GM12878 (cell line): ENCODE measurements around the gene LDLRAP1. TPM values are rescaled to one million over a fixed set of nuclear protein-coding genes. Genes with fewer than 3 reads are reported as not detected.

Experiments
- ASH2L ChIP-seq: fragments of 300-600, 200-600 bp; sonication (generic); IDR thresholded peaks from 2 replicates; pipeline ENCODE4 v1.6.1; 2017; ENCODE audit warnings: low read depth, mild to moderate bottlenecking, borderline replicate concordance
- CEBPZ ChIP-seq: fragments of 150-350 bp; IDR thresholded peaks from 2 replicates; pipeline ENCODE4 v1.6.1; 2016; ENCODE audit warnings: low read depth, low read length
- HDAC6 ChIP-seq: fragments of 200-600 bp; sonication (generic); IDR thresholded peaks from one replicate; pipeline ENCODE4 v1.8.0; 2017; ENCODE audit warnings: antibody characterized with exemption; ENCODE audit not compliant: unreplicated experiment
- IRF3 ChIP-seq: fragments of 450-650 bp; IDR thresholded peaks from 2 replicates; pipeline ENCODE4 v1.6.1; 2014; ENCODE audit warnings: mild to moderate bottlenecking
- IRF4 ChIP-seq: IDR thresholded peaks from 2 replicates; pipeline ENCODE4 v1.6.1; 2011; ENCODE audit warnings: low read depth, low read length
- MXI1 ChIP-seq: fragments of 150-350 bp; IDR thresholded peaks from 2 replicates; pipeline ENCODE4 v1.6.1; 2011; ENCODE audit warnings: low read depth, mild to moderate bottlenecking, inconsistent platforms, low read length, improper control_type of control experiment
- PBX3 ChIP-seq: IDR thresholded peaks from 2 replicates; pipeline ENCODE4 v1.6.1; 2011; ENCODE audit warnings: mild to moderate bottlenecking, low read depth, low read length, moderate library complexity; ENCODE audit not compliant: insufficient replicate concordance
- STAT1 ChIP-seq: fragments of 450-650 bp; conservative IDR thresholded peaks from 2 replicates; pipeline ENCODE4 v1.6.1; 2014; ENCODE audit warnings: antibody characterized with exemption, mild to moderate bottlenecking
- SUZ12 ChIP-seq: fragments of 200-600 bp; sonication (generic); IDR thresholded peaks from one replicate; pipeline ENCODE4 v1.6.1; 2018; ENCODE audit warnings: antibody characterized with exemption, mild to moderate bottlenecking; ENCODE audit not compliant: unreplicated experiment
- ZBTB11 ChIP-seq: fragments of 450-650 bp; formaldehyde crosslinking; IDR thresholded peaks from 2 replicates; pipeline ENCODE4 v1.5.0; 2022; ENCODE audit warnings: mild to moderate bottlenecking, missing genetic modification characterization
- polyA plus RNA-seq, 11 experiments: library from polyadenylated mRNA; depleted of rRNA in 4 of 11; unstranded in 6 of 11; stranded (reverse) in 5 of 11; fragments of >200 nt; fragmentation: Nextera tagmentation in 4 of 11; fragmentation: Illumina TruSeq in 1 of 11; extraction: Ambion mirVana in 4 of 11; extraction: Trizol in 1 of 11; gene quantifications; 1 replicate in 1 of 11; 2 replicates in 10 of 11; pipeline versions ENCODE4 v1.2.1 to v1.2.3, GENCODE V29; 2011 to 2016; ENCODE audit warnings: inconsistent platforms in 2 of 11, missing spikeins in 2 of 11, low read depth in 1 of 11
- total RNA-seq, 4 experiments: library from RNA; depleted of rRNA in 3 of 4; stranded (reverse); fragments of >200 nt in 3 of 4; fragmentation: Illumina TruSeq in 1 of 4; extraction: Trizol in 1 of 4; gene quantifications; 2 replicates each; pipeline versions ENCODE4 v1.2.1 to v1.2.3, GENCODE V29; 2013 to 2021

LDLRAP1 gene
- total and polyA plus RNA-seq, 10 of the 15 experiments (the other 5 are each of a cell fraction or from before 2014, with no cell fraction given), result 0.43 to 37.6 (median 22.0) TPM

DNA sequence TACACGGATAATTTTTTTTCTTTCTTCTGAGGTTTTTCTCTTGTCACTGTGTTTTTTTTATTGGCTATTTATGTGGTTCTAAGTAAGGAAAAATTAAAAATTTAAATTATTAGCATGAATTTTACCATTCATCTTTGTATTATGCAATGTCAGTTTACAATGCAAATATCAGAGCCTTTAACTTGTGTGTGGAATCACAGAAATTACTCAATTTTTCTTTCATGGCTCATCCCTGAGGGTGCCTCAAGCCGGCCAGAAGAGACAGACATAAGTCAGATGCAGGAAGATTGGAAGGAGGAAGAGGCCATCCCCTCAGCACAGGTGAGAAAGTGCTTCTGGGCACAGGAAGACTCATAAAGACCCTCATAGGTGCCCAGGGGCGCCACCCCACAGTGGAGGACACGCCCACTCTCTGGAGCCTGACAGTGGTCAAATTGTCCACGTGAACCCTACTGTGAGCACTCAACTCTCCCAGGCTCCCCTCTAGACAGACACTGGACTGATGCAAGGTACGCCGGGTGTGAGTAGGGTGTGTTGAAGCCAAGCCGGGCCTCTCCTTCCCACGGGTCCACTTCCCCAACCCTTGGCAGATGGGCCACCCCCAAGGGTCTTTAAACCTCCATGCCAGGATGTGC lies 9.5 kb upstream of the LDLRAP1 start (continued):
- TF ChIP-seq HDAC6, result no peak
- TF ChIP-seq IRF3, result no peak
- no peak for TF ChIP-seq IRF4
- no peak for TF ChIP-seq ASH2L
- TF ChIP-seq STAT1, result no peak
- TF ChIP-seq MXI1, result no peak
- TF ChIP-seq SUZ12, result no peak
- TF ChIP-seq CEBPZ, result no peak
- TF ChIP-seq ZBTB11, result no peak
- TF ChIP-seq PBX3, result no peak
